Activated B cell treated with CpG ODN at 0.5 μM for 24 hours (primary cell): ENCODE data around the gene PADI2. TPM values are rescaled to one million over a fixed set of nuclear protein-coding genes. Genes with fewer than 3 reads are reported as not detected.
A peak's percentile ranks its signal among the peaks of the same experiment; 100 is the strongest.

ENCODE experiments used
- ATAC-seq: fragments of 200-7000 bp; cut with Tn5 transposase; one replicate; pipeline ENCODE4 v1.10.0; 2021; ENCODE audit warnings: low read depth, mild to moderate bottlenecking, moderate library complexity
- CTCF ChIA-PET: fragments of 350-600 bp; sonication (Branson Sonifier 250); formaldehyde crosslinking; loops from one replicate; lab custom pipeline; 2021; ENCODE audit warnings: antibody characterized with exemption; lab: Charles Lee
- POLR2A ChIA-PET: fragments of 350-600 bp; sonication (Branson Sonifier 250); formaldehyde crosslinking; loops from one replicate; lab custom pipeline; 2021; ENCODE audit warnings: antibody characterized with exemption; lab: Charles Lee
- DNase-seq: peaks from one replicate; pipeline ENCODE4 v3.0.0; 2022
- H3K27ac Mint-ChIP-seq: one replicate; pipeline ENCODE4 v1.8.0; 2020; ENCODE audit warnings: mixed read lengths
- H3K27me3 Mint-ChIP-seq: one replicate; pipeline ENCODE4 v1.8.0; 2021; ENCODE audit warnings: mixed read lengths
- H3K36me3 Mint-ChIP-seq: one replicate; pipeline ENCODE4 v1.8.0; 2021; ENCODE audit warnings: low read depth, mixed read lengths
- H3K4me1 Mint-ChIP-seq: one replicate; pipeline ENCODE4 v1.8.0; 2021; ENCODE audit warnings: mixed read lengths
- H3K4me3 Mint-ChIP-seq: one replicate; pipeline ENCODE4 v1.8.0; 2020; ENCODE audit warnings: mild to moderate bottlenecking, mixed read lengths
- H3K9me3 Mint-ChIP-seq: one replicate; pipeline ENCODE4 v1.8.0; 2020; ENCODE audit warnings: mixed read lengths
- intact Hi-C: fragments of 100-400 bp; cut with micrococcal nuclease; formaldehyde crosslinking; loops from one replicate; pipeline ENCODE4 v1.15.1; 2024
- total RNA-seq: library from RNA; stranded (reverse); gene quantifications from 2 replicates; pipeline ENCODE4 v1.2.3, GENCODE V29; 2022
- TF ChIP-seq, protein P1 (sequence below): fragments of 200-600 bp; IDR thresholded peaks from one replicate; pipeline ENCODE4 v1.8.0; 2022; ENCODE audit warnings: antibody characterized with exemption, mild to moderate bottlenecking

The PADI2 gene
- total RNA-seq, 1 donor from 2014 or later, result 7.2 TPM

DNA sequence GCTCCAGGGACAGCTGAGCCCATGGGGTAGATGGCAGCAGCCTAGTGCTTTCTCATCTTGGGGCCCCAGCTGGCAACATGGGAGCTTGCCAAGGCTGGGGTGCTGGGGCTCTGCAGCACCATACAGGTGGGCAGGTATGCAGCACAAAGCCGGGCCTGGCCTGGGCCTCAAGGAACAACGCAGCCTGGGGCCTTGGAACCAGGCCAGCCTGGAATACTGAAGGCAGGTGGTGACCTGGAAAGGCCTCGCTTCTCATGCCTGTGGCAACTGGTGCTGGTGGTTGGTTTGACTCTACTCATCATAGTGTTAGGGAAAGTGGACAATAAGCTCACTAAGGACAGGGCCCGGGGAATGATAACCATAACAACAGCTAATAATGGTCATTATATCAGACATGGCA lies 38.4 kb downstream of the PADI2 start:
- Mint-ChIP-seq H3K27me3 (peaks cover 2% of the 10 kb centered on the region), H3K9me3 (no peaks in the 10 kb centered on the region), H3K27ac (no peak overlapping the region), H3K36me3 (no peaks in the 10 kb centered on the region), H3K4me3 (no peak overlapping the region), H3K4me1 (no peaks in the 10 kb centered on the region)
- CTCF ChIA-PET, result no interaction called here
- DNase-seq, result no peak
- POLR2A ChIA-PET, result no interaction called here
- intact Hi-C loops, result no loop called here
- no peak for ATAC-seq
- TF ChIP-seq, protein P1, sequence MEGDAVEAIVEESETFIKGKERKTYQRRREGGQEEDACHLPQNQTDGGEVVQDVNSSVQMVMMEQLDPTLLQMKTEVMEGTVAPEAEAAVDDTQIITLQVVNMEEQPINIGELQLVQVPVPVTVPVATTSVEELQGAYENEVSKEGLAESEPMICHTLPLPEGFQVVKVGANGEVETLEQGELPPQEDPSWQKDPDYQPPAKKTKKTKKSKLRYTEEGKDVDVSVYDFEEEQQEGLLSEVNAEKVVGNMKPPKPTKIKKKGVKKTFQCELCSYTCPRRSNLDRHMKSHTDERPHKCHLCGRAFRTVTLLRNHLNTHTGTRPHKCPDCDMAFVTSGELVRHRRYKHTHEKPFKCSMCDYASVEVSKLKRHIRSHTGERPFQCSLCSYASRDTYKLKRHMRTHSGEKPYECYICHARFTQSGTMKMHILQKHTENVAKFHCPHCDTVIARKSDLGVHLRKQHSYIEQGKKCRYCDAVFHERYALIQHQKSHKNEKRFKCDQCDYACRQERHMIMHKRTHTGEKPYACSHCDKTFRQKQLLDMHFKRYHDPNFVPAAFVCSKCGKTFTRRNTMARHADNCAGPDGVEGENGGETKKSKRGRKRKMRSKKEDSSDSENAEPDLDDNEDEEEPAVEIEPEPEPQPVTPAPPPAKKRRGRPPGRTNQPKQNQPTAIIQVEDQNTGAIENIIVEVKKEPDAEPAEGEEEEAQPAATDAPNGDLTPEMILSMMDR, result no peak

- POLR2A ChIA-PET, result no interaction called here
- H3K36me3 Mint-ChIP-seq, result no peaks in the 10 kb centered on the region
- intact Hi-C loops, result no loop called here
- H3K27ac Mint-ChIP-seq, result no peak overlapping the region
- DNase-seq (no peak), ATAC-seq (no peak)
- peaks cover 2% of the 10 kb centered on the region for H3K27me3 Mint-ChIP-seq
- H3K9me3 Mint-ChIP-seq, result peaks cover 2% of the 10 kb centered on the region
- no peak overlapping the region for H3K4me3 Mint-ChIP-seq
- no peaks in the 10 kb centered on the region for H3K4me1 Mint-ChIP-seq
- TF ChIP-seq, protein P1, result no peak
- CTCF ChIA-PET, result no interaction called here
Observed at GRCh38 chr1:17080085-17080759, 39.0 kb downstream of the PADI2 start.

DNA sequence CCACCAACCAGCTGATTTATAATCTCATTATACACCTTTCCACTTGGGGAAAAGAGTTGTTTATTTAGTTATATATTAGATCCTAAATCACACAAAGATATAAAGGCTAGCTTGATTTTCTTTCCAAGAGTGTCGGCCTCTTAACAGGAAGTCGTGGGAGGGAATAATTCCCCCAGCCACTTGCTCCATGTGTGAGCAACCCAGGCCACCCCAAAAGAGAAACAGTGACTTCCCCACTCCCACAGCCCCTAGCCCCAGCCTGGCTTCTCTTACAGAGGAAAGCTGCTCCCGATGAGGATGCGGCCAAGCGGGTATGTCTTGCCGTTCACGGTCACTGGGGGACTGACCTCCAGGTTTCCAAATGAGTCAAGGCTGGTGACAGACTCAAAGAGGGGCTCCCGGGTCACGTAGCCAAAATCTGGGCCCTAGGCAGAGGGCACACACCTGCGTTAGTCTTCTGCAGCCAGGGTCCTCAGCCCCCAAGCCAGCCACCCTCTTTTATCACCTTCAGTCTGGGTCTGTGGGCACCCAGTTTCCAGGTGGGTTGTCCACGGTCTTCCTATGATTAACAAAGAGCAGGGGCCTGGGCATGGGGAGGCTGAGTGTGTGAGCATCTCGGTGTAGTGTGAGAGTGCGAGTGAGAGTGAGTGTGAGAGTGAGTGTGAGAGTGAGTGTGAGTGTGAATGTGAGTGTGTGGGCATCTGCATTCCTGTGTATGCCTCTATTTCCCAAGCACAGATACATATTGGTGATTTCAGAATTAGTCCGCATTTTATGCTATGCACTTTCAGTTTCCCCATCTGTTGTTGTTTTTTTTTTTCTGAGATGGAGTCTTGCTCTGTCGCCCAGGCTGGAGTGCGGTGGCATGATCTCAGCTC lies 40.0 kb downstream of the PADI2 start:
- ATAC-seq, result no peak
- Mint-ChIP-seq H3K27me3 (peaks cover 2% of the 10 kb centered on the region), H3K36me3 (no peaks in the 10 kb centered on the region), H3K27ac (no peak overlapping the region), H3K9me3 (peaks cover 2% of the 10 kb centered on the region), H3K4me1 (no peaks in the 10 kb centered on the region), H3K4me3 (no peak overlapping the region)
- DNase-seq, result no peak
- CTCF ChIA-PET, result no interaction called here
- TF ChIP-seq, protein P1, result no peak
- intact Hi-C loops, result no loop called here
- POLR2A ChIA-PET, result no interaction called here

DNA sequence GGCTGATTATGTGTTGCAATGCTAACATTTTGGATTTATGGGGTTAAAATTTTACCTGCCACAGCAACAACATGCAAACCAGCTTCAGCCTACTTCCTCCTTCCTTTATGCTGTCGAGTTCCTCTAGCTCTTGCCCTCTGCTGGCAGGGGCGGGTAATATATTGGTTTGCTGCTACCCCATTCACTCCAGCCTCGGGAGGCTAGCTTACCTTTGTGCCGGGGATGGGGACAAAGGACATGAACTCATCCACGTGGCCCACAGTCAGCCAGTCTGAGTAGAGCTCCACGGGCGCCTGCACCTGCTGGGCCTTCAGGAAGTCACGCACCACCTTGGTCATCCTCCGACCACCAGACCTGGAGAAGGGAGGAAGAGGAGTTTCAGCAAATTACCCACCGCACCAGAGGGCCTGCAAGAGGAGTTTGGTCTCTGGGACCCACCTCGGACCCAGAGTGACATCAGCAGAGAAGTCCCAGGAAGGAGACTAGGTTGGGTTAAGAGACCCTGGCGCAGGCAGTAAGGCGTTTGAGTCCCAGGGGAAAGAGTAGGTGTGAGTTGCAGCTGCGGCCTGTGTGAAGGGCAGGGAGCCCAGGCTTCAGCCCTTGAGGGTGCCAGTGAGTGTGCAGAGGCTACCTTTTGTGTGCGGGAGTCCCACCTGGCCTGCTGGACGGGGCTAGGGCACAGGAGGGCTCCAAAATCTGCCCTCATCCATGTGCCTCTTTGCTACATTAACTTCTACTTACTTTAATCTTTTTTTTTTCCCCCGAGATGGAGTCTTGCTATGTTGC lies 43.6 kb downstream of the PADI2 start:
- H3K4me1 Mint-ChIP-seq, result no peaks in the 10 kb centered on the region
- DNase-seq (no peak), ATAC-seq (peak; percentile 60)

More for the DNA sequence above, 43.6 kb downstream of the PADI2 start:
- ChIA-PET POLR2A (no interaction called here), CTCF (interaction anchor here (1.9 kb wide), 1 partner anchor 15 kb away, joined by 7 read pairs; no protein-coding TSS in a partner anchor)
- Mint-ChIP-seq H3K36me3 (no peaks in the 10 kb centered on the region), H3K27ac (no peak overlapping the region), H3K27me3 (no peaks in the 10 kb centered on the region), H3K4me3 (no peak overlapping the region), H3K9me3 (peaks cover 2% of the 10 kb centered on the region)
- intact Hi-C loops, result no loop called here
- TF ChIP-seq, protein P1, result no peak
